HK-2 (cell line): ENCODE results near the gene SPRED3.

Experiments
- DNase-seq: peaks from one replicate; pipeline ENCODE4 v3.0.0-alpha.2; 2018; ENCODE audit not compliant: unreplicated experiment

Gene SPRED3

GRCh38 chr19:38373907-38374331 is 14.6 kb upstream of the SPRED3 start:
- no peak for DNase-seq

- DNase-seq = peak; percentile 98
These were observed 14.0 kb upstream of the SPRED3 start, which contains the start of gene PSMD8 for GRCh38 chr19:38374332-38375097. Gene PSMD8 (plus strand): TSS chr19:38374571. CDS start chr19:38374602, 31 bp downstream.

GRCh38 chr19:38375098-38375493 is 13.4 kb upstream of the SPRED3 start:
- DNase-seq = peak; percentile 13

- DNase-seq = no peak
These were observed 12.7 kb upstream of the SPRED3 start for GRCh38 chr19:38375748-38376147.

GRCh38 chr19:38376576-38376975 is 11.9 kb upstream of the SPRED3 start:
- no peak for DNase-seq

GRCh38 chr19:38377052-38377451 is 11.4 kb upstream of the SPRED3 start:
- DNase-seq = no peak

- DNase-seq = no peak
These were observed 9.6 kb upstream of the SPRED3 start for GRCh38 chr19:38378866-38379265.

GRCh38 chr19:38381138-38381537 is 7.4 kb upstream of the SPRED3 start:
- DNase-seq = no peak

- DNase-seq = no peak
These were observed 5.3 kb upstream of the SPRED3 start for GRCh38 chr19:38383184-38383583.

GRCh38 chr19:38383743-38384142 is 4.8 kb upstream of the SPRED3 start:
- no peak for DNase-seq

GRCh38 chr19:38384209-38385027 is 4.1 kb upstream of the SPRED3 start:
- no peak for DNase-seq

- DNase-seq = no peak
These were observed 3.3 kb upstream of the SPRED3 start for GRCh38 chr19:38385057-38385803.

GRCh38 chr19:38385804-38386257 is 2.7 kb upstream of the SPRED3 start:
- no peak for DNase-seq

- DNase-seq = no peak
These were observed 2.1 kb upstream of the SPRED3 start for GRCh38 chr19:38386300-38386970.

GRCh38 chr19:38386971-38387549 is 1.4 kb upstream of the SPRED3 start:
- DNase-seq = no peak

- DNase-seq = peak; percentile 89
These were observed 748 bp upstream of the SPRED3 start, which contains the start of gene GGN for GRCh38 chr19:38387550-38388348. Gene GGN (minus strand): TSS chr19:38388034. CDS start chr19:38387261, 773 bp downstream.

GRCh38 chr19:38389101-38389925 is 816 bp downstream of the SPRED3 start:
- DNase-seq = peak; percentile 68

GRCh38 chr19:38389957-38390924 is 1.7 kb downstream of the SPRED3 start:
- no peak for DNase-seq
